Measurements from ENCODE around the gene EPHB2.
"Not testable (repeated sequence)": the region's sequence is repeated elsewhere in the genome, so short reads cannot be mapped to it uniquely, and the experiment has no call there.

EPHB2 gene

GRCh38 chr1:22673486-22674409 is 36.9 kb upstream of the EPHB2 start:
- peak; percentile 47 for DNase-seq (ENCODE audit: insufficient read length, low spot score)
- TF ChIP-seq POU2F2 (IDR thresholded peaks at IDR 0.05; ENCODE audit: low read depth, low read length) (no peak), POLR2A (IDR thresholded peaks at IDR 0.05; ENCODE audit: low read depth, low read length) (no peak), TAF1 (IDR thresholded peaks at IDR 0.05; ENCODE audit: low read depth, low read length) (no peak), POLR2AphosphoS5 (IDR thresholded peaks at IDR 0.05; ENCODE audit: low read depth, low read length) (no peak), PAX5 (IDR thresholded peaks at IDR 0.05; ENCODE audit: insufficient read depth, low read length, severe bottlenecking) (no peak), SPI1 (IDR thresholded peaks at IDR 0.05; ENCODE audit: low read depth, low read length) (no peak)
- FAIRE-seq: no peak

DNA sequence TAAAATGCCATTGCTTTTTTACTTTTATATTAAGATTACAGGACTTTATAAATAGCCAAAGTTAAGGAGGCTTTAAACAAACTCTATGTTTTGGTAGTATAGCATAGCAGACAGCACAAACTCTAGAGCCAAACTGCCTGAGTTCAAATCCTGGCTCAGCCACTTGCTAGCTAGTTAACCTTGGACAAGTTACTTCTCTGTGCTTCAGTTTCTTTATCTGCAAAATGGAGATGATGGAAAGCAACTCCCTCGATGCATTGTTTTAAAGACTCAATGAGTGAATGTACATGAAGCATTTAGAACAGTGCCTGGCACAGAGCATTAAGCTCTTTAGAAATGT is 36.3 kb upstream of the EPHB2 start:
- no peak for DNase-seq (ENCODE audit: insufficient read length, low spot score)
- no peak for FAIRE-seq
- TF ChIP-seq POLR2AphosphoS5 (IDR thresholded peaks at IDR 0.05; ENCODE audit: low read depth, low read length): no peak
- TF ChIP-seq POU2F2 (IDR thresholded peaks at IDR 0.05; ENCODE audit: low read depth, low read length): no peak
- TF ChIP-seq TAF1 (IDR thresholded peaks at IDR 0.05; ENCODE audit: low read depth, low read length): no peak
- TF ChIP-seq SPI1 (IDR thresholded peaks at IDR 0.05; ENCODE audit: low read depth, low read length): no peak
- TF ChIP-seq PAX5 (IDR thresholded peaks at IDR 0.05; ENCODE audit: insufficient read depth, low read length, severe bottlenecking): no peak
- TF ChIP-seq POLR2A (IDR thresholded peaks at IDR 0.05; ENCODE audit: low read depth, low read length): no peak

- DNase-seq (ENCODE audit: insufficient read length, low spot score); FAIRE-seq: not testable (repeated sequence)
Measured at GRCh38 chr1:22676151-22676550, 34.5 kb upstream of the EPHB2 start.

- TF ChIP-seq SPI1 (IDR thresholded peaks at IDR 0.05; ENCODE audit: low read depth, low read length) (no peak), TAF1 (IDR thresholded peaks at IDR 0.05; ENCODE audit: low read depth, low read length) (no peak), PAX5 (IDR thresholded peaks at IDR 0.05; ENCODE audit: insufficient read depth, low read length, severe bottlenecking) (no peak), POU2F2 (IDR thresholded peaks at IDR 0.05; ENCODE audit: low read depth, low read length) (no peak), POLR2A (IDR thresholded peaks at IDR 0.05; ENCODE audit: low read depth, low read length) (no peak), POLR2AphosphoS5 (IDR thresholded peaks at IDR 0.05; ENCODE audit: low read depth, low read length) (no peak)
- no peak for DNase-seq (ENCODE audit: insufficient read length, low spot score)
- no peak for FAIRE-seq
Measured at GRCh38 chr1:22676916-22677583, 33.6 kb upstream of the EPHB2 start.

GRCh38 chr1:22677931-22678896 is 32.4 kb upstream of the EPHB2 start:
- TF ChIP-seq PAX5 (IDR thresholded peaks at IDR 0.05; ENCODE audit: insufficient read depth, low read length, severe bottlenecking) (no peak), TAF1 (IDR thresholded peaks at IDR 0.05; ENCODE audit: low read depth, low read length) (no peak), POLR2A (IDR thresholded peaks at IDR 0.05; ENCODE audit: low read depth, low read length) (no peak), POLR2AphosphoS5 (IDR thresholded peaks at IDR 0.05; ENCODE audit: low read depth, low read length) (no peak), SPI1 (IDR thresholded peaks at IDR 0.05; ENCODE audit: low read depth, low read length) (no peak), POU2F2 (IDR thresholded peaks at IDR 0.05; ENCODE audit: low read depth, low read length) (no peak)
- DNase-seq (ENCODE audit: insufficient read length, low spot score): no peak
- peak; percentile 74 for FAIRE-seq

- TF ChIP-seq PAX5 (IDR thresholded peaks at IDR 0.05; ENCODE audit: insufficient read depth, low read length, severe bottlenecking): no peak
- no peak for TF ChIP-seq SPI1 (IDR thresholded peaks at IDR 0.05; ENCODE audit: low read depth, low read length)
- no peak for TF ChIP-seq POU2F2 (IDR thresholded peaks at IDR 0.05; ENCODE audit: low read depth, low read length)
- TF ChIP-seq POLR2A (IDR thresholded peaks at IDR 0.05; ENCODE audit: low read depth, low read length): no peak
- no peak for TF ChIP-seq TAF1 (IDR thresholded peaks at IDR 0.05; ENCODE audit: low read depth, low read length)
- no peak for DNase-seq (ENCODE audit: insufficient read length, low spot score)
- no peak for FAIRE-seq
Measured at GRCh38 chr1:22680726-22681125, 29.9 kb upstream of the EPHB2 start.

GRCh38 chr1:22681556-22682276 is 28.9 kb upstream of the EPHB2 start:
- TF ChIP-seq TAF1 (IDR thresholded peaks at IDR 0.05; ENCODE audit: low read depth, low read length): no peak
- no peak for DNase-seq (ENCODE audit: insufficient read length, low spot score)
- FAIRE-seq: no peak

DNA sequence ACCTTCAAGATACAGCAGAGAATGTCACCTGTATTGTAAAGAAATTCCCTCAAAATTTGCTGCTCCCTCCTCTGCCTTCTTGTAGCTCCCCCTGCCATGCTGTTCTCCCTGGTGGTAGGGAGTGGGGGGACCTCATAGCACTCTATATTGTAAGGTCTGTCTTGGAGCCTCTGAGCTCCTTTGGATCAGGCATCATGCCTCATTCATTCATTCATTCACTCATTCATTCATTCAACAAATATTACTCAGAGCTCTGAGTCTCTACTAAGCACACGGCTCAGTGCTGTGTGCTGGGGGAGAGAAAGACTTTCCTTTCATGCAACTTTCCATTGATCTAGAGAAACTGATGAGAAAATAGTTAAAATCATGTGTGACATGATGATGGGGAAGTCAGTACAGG is 27.1 kb upstream of the EPHB2 start:
- TF ChIP-seq POU2F2 (IDR thresholded peaks at IDR 0.05; ENCODE audit: low read depth, low read length): no peak
- TF ChIP-seq PAX5 (IDR thresholded peaks at IDR 0.05; ENCODE audit: insufficient read depth, low read length, severe bottlenecking): no peak
- no peak for TF ChIP-seq SPI1 (IDR thresholded peaks at IDR 0.05; ENCODE audit: low read depth, low read length)
- TF ChIP-seq TAF1 (IDR thresholded peaks at IDR 0.05; ENCODE audit: low read depth, low read length): no peak
- TF ChIP-seq POLR2A (IDR thresholded peaks at IDR 0.05; ENCODE audit: low read depth, low read length): no peak
- TF ChIP-seq POLR2AphosphoS5 (IDR thresholded peaks at IDR 0.05; ENCODE audit: low read depth, low read length): no peak
- no peak for DNase-seq (ENCODE audit: insufficient read length, low spot score)
- no peak for FAIRE-seq

GRCh38 chr1:22685591-22686059 is 25.0 kb upstream of the EPHB2 start:
- no peak for TF ChIP-seq PAX5 (IDR thresholded peaks at IDR 0.05; ENCODE audit: insufficient read depth, low read length, severe bottlenecking)
- no peak for TF ChIP-seq POLR2A (IDR thresholded peaks at IDR 0.05; ENCODE audit: low read depth, low read length)
- no peak for FAIRE-seq
- DNase-seq (ENCODE audit: insufficient read length, low spot score): no peak
